DND-41 (cell line): ENCODE measurements around the gene PAK5.

ENCODE experiments used
- CTCF ChIP-seq: IDR thresholded peaks from 2 replicates; pipeline ENCODE4 v1.5.1; 2012; ENCODE audit warnings: borderline replicate concordance, low read length, moderate library complexity, mild to moderate bottlenecking; ENCODE audit not compliant: poor library complexity, severe bottlenecking; ENCODE audit errors: extremely low read depth
- EZH2 ChIP-seq: IDR thresholded peaks from 3 replicates; pipeline ENCODE4 v1.6.1; 2012; ENCODE audit warnings: borderline replicate concordance, low read depth, mild to moderate bottlenecking, moderate library complexity, low read length, inconsistent platforms; ENCODE audit not compliant: severe bottlenecking

DNA sequence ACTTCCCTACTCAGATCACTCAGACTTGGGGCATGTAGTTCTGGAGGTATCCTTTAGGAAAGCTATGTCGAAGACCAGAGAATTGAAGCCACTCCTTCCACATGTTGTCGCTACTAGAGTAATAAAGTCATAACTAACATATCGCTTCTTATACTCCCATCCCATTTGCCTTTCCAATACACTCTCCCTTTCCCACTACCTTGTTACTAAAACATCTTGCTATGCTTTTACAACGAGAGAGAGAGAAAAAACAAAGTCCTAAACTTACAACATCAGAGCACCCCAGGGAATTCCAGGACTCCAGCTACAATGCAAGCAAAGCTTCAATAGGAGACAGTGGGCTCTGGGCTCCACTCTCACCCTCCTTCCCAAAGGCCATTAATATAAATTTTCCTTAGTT is 329.6 kb downstream of the PAK5 start:
- TF ChIP-seq CTCF = no peak
- no peak for TF ChIP-seq EZH2
